ENCODE results near the gene QPCT. TPM values are rescaled to one million over a fixed set of nuclear protein-coding genes. Genes with fewer than 3 reads are reported as not detected.
"Not testable (repeated sequence)": the region's sequence is repeated elsewhere in the genome, so short reads cannot be mapped to it uniquely, and the experiment has no call there.

The QPCT gene
- total RNA-seq, 3 donors from 2014 or later (not counting 1 experiment from before 2014, with no cell fraction given), result 0.38 to 2.1 (median 2.1) TPM

DNA sequence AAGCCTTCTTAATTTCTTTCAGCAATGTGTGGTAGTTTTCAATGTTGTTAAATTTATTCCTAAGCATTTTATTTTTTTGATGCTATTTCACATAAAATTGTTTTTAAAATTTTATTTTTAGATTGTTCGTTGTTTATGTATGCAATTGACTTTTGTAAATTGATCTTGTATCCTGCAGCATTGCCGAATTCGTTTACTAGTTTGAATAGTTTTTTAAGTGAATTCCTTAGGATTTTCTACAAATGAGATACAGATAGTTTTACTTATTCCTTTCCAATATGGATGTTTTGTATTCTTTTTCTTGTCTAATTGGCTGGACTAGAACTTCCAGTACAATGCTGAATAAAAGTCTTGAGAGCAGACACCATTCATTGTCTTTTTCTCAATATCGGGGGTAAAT lies 55.6 kb downstream of the QPCT start:
- H3K9me3 ChIP-seq (ENCODE audit: control insufficient read depth, insufficient read depth, low read length), result no peaks in the 10 kb centered on the region
- Mint-ChIP-seq H3K4me3 (no peak overlapping the region), H3K27ac (no peak overlapping the region), H3K4me1 (peaks cover 0 to 5% of the 10 kb centered on the region in 2 donors), H3K27me3 (ENCODE audit: low read depth in 2 of 2) (peaks cover 3 to 8% of the 10 kb centered on the region in 2 donors), H3K9me3 (no peaks in the 10 kb centered on the region), H3K36me3 (no peaks in the 10 kb centered on the region)
- no peaks in the 10 kb centered on the region for H3K36me3 ChIP-seq (ENCODE audit: control insufficient read depth, insufficient read depth, low read length)
- H3K27me3 ChIP-seq (ENCODE audit: control insufficient read depth, insufficient read depth, low read length), result no peaks in the 10 kb centered on the region
- intact Hi-C loops (cut with micrococcal nuclease), result no loop called here
- H3K4me1 ChIP-seq (ENCODE audit: control insufficient read depth, insufficient read depth, low read length), result no peaks in the 10 kb centered on the region
- H3K27ac ChIP-seq (ENCODE audit: low read length), result no peak overlapping the region
- H3K4me3 ChIP-seq (ENCODE audit: low read length), result no peak overlapping the region
- 100% methylated on average over 3 of the region's 4 CpGs for WGBS (ENCODE audit: insufficient coverage)
- DNase-seq (no peak), ATAC-seq (no peak)
- TF ChIP-seq, protein P1, sequence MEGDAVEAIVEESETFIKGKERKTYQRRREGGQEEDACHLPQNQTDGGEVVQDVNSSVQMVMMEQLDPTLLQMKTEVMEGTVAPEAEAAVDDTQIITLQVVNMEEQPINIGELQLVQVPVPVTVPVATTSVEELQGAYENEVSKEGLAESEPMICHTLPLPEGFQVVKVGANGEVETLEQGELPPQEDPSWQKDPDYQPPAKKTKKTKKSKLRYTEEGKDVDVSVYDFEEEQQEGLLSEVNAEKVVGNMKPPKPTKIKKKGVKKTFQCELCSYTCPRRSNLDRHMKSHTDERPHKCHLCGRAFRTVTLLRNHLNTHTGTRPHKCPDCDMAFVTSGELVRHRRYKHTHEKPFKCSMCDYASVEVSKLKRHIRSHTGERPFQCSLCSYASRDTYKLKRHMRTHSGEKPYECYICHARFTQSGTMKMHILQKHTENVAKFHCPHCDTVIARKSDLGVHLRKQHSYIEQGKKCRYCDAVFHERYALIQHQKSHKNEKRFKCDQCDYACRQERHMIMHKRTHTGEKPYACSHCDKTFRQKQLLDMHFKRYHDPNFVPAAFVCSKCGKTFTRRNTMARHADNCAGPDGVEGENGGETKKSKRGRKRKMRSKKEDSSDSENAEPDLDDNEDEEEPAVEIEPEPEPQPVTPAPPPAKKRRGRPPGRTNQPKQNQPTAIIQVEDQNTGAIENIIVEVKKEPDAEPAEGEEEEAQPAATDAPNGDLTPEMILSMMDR (IDR thresholded peaks at IDR 0.05), result no peak

GRCh38 chr2:37402636-37403035 lies 58.2 kb downstream of the QPCT start:
- intact Hi-C loops (cut with micrococcal nuclease), result no loop called here
- Mint-ChIP-seq H3K27ac (no peak overlapping the region), H3K4me1 (no peaks in the 10 kb centered on the region), H3K9me3 (no peaks in the 10 kb centered on the region), H3K4me3 (no peak overlapping the region), H3K36me3 (no peaks in the 10 kb centered on the region), H3K27me3 (ENCODE audit: low read depth in 2 of 2) (peaks cover 5 to 21% of the 10 kb centered on the region in 2 donors)
- no peaks in the 10 kb centered on the region for H3K36me3 ChIP-seq (ENCODE audit: control insufficient read depth, insufficient read depth, low read length)
- no peaks in the 10 kb centered on the region for H3K27me3 ChIP-seq (ENCODE audit: control insufficient read depth, insufficient read depth, low read length)
- no peak overlapping the region for H3K27ac ChIP-seq (ENCODE audit: low read length)
- WGBS (ENCODE audit: insufficient coverage), result 79% methylated on average over 6 of the region's 6 CpGs
- H3K9me3 ChIP-seq (ENCODE audit: control insufficient read depth, insufficient read depth, low read length), result no peaks in the 10 kb centered on the region
- TF ChIP-seq, protein P1 (IDR thresholded peaks at IDR 0.05), result no peak
- H3K4me1 ChIP-seq (ENCODE audit: control insufficient read depth, insufficient read depth, low read length), result no peaks in the 10 kb centered on the region
- H3K4me3 ChIP-seq (ENCODE audit: low read length), result no peak overlapping the region
- ATAC-seq (no peak), DNase-seq (no peak)

DNA sequence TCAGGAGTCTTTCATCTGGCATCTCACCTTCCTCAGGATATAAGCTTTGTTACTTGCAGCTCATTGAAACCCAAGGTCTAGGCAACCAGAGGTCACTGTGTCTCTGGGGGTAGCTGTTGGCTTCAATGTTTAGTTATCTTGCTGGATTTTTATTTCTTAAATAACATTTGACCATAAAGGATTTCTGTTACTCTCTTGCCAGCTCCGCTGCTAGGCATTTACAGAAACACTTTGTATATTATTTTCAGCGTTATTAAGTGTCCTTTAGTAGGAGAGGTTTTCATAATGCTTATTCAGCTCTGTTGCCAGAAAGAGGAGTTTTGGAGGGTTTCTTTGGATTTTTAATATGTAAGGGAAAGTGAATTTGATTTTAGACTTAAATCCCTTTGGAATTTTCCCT lies 61.4 kb downstream of the QPCT start:
- Mint-ChIP-seq H3K27me3 (ENCODE audit: low read depth in 2 of 2) (peaks cover 5 to 21% of the 10 kb centered on the region in 2 donors), H3K36me3 (no peaks in the 10 kb centered on the region), H3K4me1 (no peaks in the 10 kb centered on the region), H3K27ac (no peak overlapping the region), H3K4me3 (no peak overlapping the region), H3K9me3 (no peaks in the 10 kb centered on the region)
- TF ChIP-seq, protein P1 (IDR thresholded peaks at IDR 0.05), result no peak
- no peaks in the 10 kb centered on the region for H3K4me1 ChIP-seq (ENCODE audit: control insufficient read depth, insufficient read depth, low read length)
- H3K27ac ChIP-seq (ENCODE audit: low read length), result no peak overlapping the region
- H3K4me3 ChIP-seq (ENCODE audit: low read length), result no peak overlapping the region
- intact Hi-C loops (cut with micrococcal nuclease), result no loop called here
- DNase-seq (no peak), ATAC-seq (no peak)
- H3K36me3 ChIP-seq (ENCODE audit: control insufficient read depth, insufficient read depth, low read length), result no peaks in the 10 kb centered on the region
- H3K9me3 ChIP-seq (ENCODE audit: control insufficient read depth, insufficient read depth, low read length), result no peaks in the 10 kb centered on the region
- H3K27me3 ChIP-seq (ENCODE audit: control insufficient read depth, insufficient read depth, low read length), result no peaks in the 10 kb centered on the region
- 100% methylated on average over 2 of the region's 2 CpGs for WGBS (ENCODE audit: insufficient coverage)

DNA sequence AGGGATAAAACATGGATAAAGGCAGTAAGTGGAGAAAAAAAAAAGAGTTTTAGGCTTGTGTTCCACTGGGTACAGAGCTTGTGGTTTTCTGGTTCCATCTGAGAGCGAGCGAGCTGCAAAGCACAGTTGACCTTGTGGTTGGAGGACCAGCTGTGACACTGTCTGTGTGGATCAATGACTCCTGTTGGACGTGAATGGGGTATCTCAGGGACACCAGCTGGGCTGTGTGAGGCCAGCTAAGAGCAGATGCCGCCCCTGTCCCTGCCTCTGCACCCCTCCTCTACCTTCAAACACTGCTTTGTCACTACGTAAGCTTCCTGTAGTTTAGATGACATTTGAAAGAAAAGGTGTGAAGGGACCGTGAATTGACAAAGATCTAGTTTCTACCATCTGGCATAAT lies 67.8 kb downstream of the QPCT start:
- H3K27me3 Mint-ChIP-seq (ENCODE audit: low read depth in 2 of 2), result peaks cover 0 to under 1% of the 10 kb centered on the region in 2 donors

GRCh38 chr2:37413911-37414469 lies 69.6 kb downstream of the QPCT start:
- not testable (repeated sequence) for H3K9me3 Mint-ChIP-seq; DNase-seq; H3K4me1 ChIP-seq (ENCODE audit: control insufficient read depth, insufficient read depth, low read length); H3K27ac ChIP-seq (ENCODE audit: low read length); H3K36me3 ChIP-seq (ENCODE audit: control insufficient read depth, insufficient read depth, low read length); H3K27ac Mint-ChIP-seq; H3K4me3 Mint-ChIP-seq; ATAC-seq; H3K27me3 ChIP-seq (ENCODE audit: control insufficient read depth, insufficient read depth, low read length); H3K36me3 Mint-ChIP-seq; H3K4me3 ChIP-seq (ENCODE audit: low read length); H3K27me3 Mint-ChIP-seq (ENCODE audit: low read depth in 2 of 2); H3K9me3 ChIP-seq (ENCODE audit: control insufficient read depth, insufficient read depth, low read length)
- intact Hi-C loops (cut with micrococcal nuclease), result loop anchor here (1.0 to 5.0 kb wide), 3 partner anchors 418 to 858 kb away; no protein-coding TSS in a partner anchor
- peaks cover 8 to 13% of the 10 kb centered on the region in 2 donors for H3K4me1 Mint-ChIP-seq
- WGBS (ENCODE audit: insufficient coverage), result 79% methylated on average over 3 of the region's 4 CpGs

More for the DNA sequence above, 67.8 kb downstream of the QPCT start:
- Mint-ChIP-seq H3K9me3 (no peaks in the 10 kb centered on the region), H3K27ac (no peak overlapping the region), H3K36me3 (no peaks in the 10 kb centered on the region), H3K4me3 (no peak overlapping the region), H3K4me1 (peaks cover 8 to 13% of the 10 kb centered on the region in 2 donors)
- ATAC-seq (no peak), DNase-seq (no peak)
- Histone ChIP-seq H3K27me3 (ENCODE audit: control insufficient read depth, insufficient read depth, low read length) (no peaks in the 10 kb centered on the region), H3K9me3 (ENCODE audit: control insufficient read depth, insufficient read depth, low read length) (no peaks in the 10 kb centered on the region), H3K27ac (ENCODE audit: low read length) (no peak overlapping the region), H3K4me1 (ENCODE audit: control insufficient read depth, insufficient read depth, low read length) (no peaks in the 10 kb centered on the region), H3K36me3 (ENCODE audit: control insufficient read depth, insufficient read depth, low read length) (no peaks in the 10 kb centered on the region), H3K4me3 (ENCODE audit: low read length) (no peak overlapping the region)
- intact Hi-C loops (cut with micrococcal nuclease), result loop anchor here (5.0 kb wide), 2 partner anchors 465 to 860 kb away; no protein-coding TSS in a partner anchor
- WGBS (ENCODE audit: insufficient coverage), result 29% methylated on average over 4 of the region's 6 CpGs
- TF ChIP-seq, protein P1 (IDR thresholded peaks at IDR 0.05), result no peak
